HG02981 (cell line): Measurements from ENCODE around the gene NET1.

Source experiments
- ATAC-seq: cut with Tn5 transposase; IDR thresholded peaks from one replicate; pipeline ENCODE4 v1.9.1; 2021; ENCODE audit warnings: mild to moderate bottlenecking, moderate library complexity; ENCODE audit not compliant: unreplicated experiment

Gene NET1

GRCh38 chr10:5441106-5441505, 28.7 kb downstream of the NET1 start:
- no peak for ATAC-seq

GRCh38 chr10:5442065-5442989, 30.0 kb downstream of the NET1 start:
- ATAC-seq, result no peak

- peak; percentile 43 for ATAC-seq
Measured at GRCh38 chr10:5442990-5443370, 30.6 kb downstream of the NET1 start.

- ATAC-seq, result peak; percentile 72
Measured at GRCh38 chr10:5443429-5443828, 31.1 kb downstream of the NET1 start.

GRCh38 chr10:5445006-5445405, 32.6 kb downstream of the NET1 start:
- no peak for ATAC-seq

- ATAC-seq, result peak; percentile 33
Measured at GRCh38 chr10:5446390-5446926, 34.1 kb downstream of the NET1 start.

- ATAC-seq, result no peak
Measured at GRCh38 chr10:5447056-5447455, 34.7 kb downstream of the NET1 start.

GRCh38 chr10:5447611-5448071, 35.3 kb downstream of the NET1 start:
- peak; percentile 36 for ATAC-seq

GRCh38 chr10:5448333-5449001, 36.1 kb downstream of the NET1 start:
- no peak for ATAC-seq

GRCh38 chr10:5449227-5449626, 36.9 kb downstream of the NET1 start:
- ATAC-seq, result no peak

GRCh38 chr10:5449823-5450222, 37.5 kb downstream of the NET1 start:
- ATAC-seq, result no peak

GRCh38 chr10:5450605-5451384, 38.4 kb downstream of the NET1 start:
- no peak for ATAC-seq

GRCh38 chr10:5453749-5454489, 41.6 kb downstream of the NET1 start:
- ATAC-seq, result no peak

GRCh38 chr10:5456563-5456962, 44.2 kb downstream of the NET1 start:
- no peak for ATAC-seq

- no peak for ATAC-seq
Measured at GRCh38 chr10:5457741-5458140, 45.4 kb downstream of the NET1 start.

- ATAC-seq, result no peak
Measured at GRCh38 chr10:5458425-5458824, 46.1 kb downstream of the NET1 start.

- ATAC-seq, result no peak
Measured at GRCh38 chr10:5458949-5459747, 46.8 kb downstream of the NET1 start.

- no peak for ATAC-seq
Measured at GRCh38 chr10:5460468-5461202, 48.3 kb downstream of the NET1 start.

GRCh38 chr10:5461203-5461588, 48.8 kb downstream of the NET1 start:
- no peak for ATAC-seq
